ENCODE measurements around the gene ASTN2. TPM values are rescaled to one million over a fixed set of nuclear protein-coding genes. Genes with fewer than 3 reads are reported as not detected.

Gene ASTN2
- total RNA-seq, 1 experiment from 2014 or later, result 4.8 TPM

- no peak for TF ChIP-seq CTCF (IDR thresholded peaks at IDR 0.05 in 2 of 3, conservative IDR thresholded peaks at IDR 0.05 in 1 of 3; ENCODE audit: borderline replicate concordance in 1 of 3, insufficient read depth in 1 of 3, low read depth in 2 of 3, low read length in 2 of 3)
- no peak for TF ChIP-seq ZNF274 (IDR thresholded peaks at IDR 0.05; ENCODE audit: low read depth, low read length)
- no peak for TF ChIP-seq SIN3A (IDR thresholded peaks at IDR 0.05; ENCODE audit: low read depth)
- no peak for TF ChIP-seq EZH2 (IDR thresholded peaks at IDR 0.05)
Measured at GRCh38 chr9:116452634-116453033, 962.2 kb downstream of the ASTN2 start (continued).

DNA sequence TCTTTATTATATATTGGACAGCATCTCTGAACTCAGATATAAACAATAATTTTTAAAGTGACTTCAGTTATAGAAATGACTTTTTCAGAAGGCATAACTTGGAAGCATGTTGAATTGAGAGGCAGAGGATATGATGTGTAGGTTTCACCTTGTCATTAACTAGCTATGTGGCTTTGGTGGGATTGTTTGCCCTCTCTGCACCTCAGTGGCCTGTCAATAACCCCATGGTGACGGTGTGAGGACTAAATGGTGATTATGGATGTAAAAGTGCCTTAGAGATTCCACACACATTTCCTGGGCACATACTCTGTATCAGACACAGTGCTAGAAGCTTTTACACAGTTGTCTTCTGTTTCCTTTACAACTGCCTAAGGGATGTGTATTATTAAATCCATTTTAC, 962.6 kb downstream of the ASTN2 start:
- Histone ChIP-seq H3K4me3 (replicated peaks in 1 of 2; ENCODE audit: low read depth in 1 of 2, low read length in 2 of 2) (no peak overlapping the region), H3K27me3 (ENCODE audit: insufficient read depth, low read length) (no peaks in the 10 kb centered on the region), H3K4me1 (ENCODE audit: control insufficient read depth in 1 of 2, insufficient read depth in 2 of 2, low read length in 2 of 2) (no peaks in the 10 kb centered on the region), H3K9ac (ENCODE audit: low read length) (no peak overlapping the region), H2AFZ (ENCODE audit: low read depth, low read length, poor library complexity, severe bottlenecking) (no peak overlapping the region), H3K9me3 (ENCODE audit: control insufficient read depth in 1 of 2, insufficient read depth in 1 of 2, low read depth in 1 of 2, low read length in 2 of 2) (peaks cover 0 to 5% of the 10 kb centered on the region in 2 experiments; a peak in 2 of 4 replicates), H3K4me2 (ENCODE audit: low read length) (no peak overlapping the region), H3K79me2 (ENCODE audit: insufficient read depth, low read length) (no peaks in the 10 kb centered on the region), H3K27ac (ENCODE audit: low read depth, low read length) (no peak overlapping the region), H4K20me1 (ENCODE audit: insufficient read depth) (no peaks in the 10 kb centered on the region), H3K36me3 (ENCODE audit: control insufficient read depth in 1 of 2, insufficient read depth in 2 of 2, low read length in 2 of 2) (no peaks in the 10 kb centered on the region), H3K9me2 (ENCODE audit: insufficient read depth) (no peaks in the 10 kb centered on the region)
- BruUV-seq (replicated peaks), result no TSS peak
- no peak for DNase-seq (ENCODE audit: low read depth, low spot score)
- ChIA-PET POLR2A (no interaction called here), RAD21 (ENCODE audit: low non-redundant PET in 1 of 2, low total read pairs in 2 of 2, uncharacterized antibody in 2 of 2, unreplicated experiment in 2 of 2) (no interaction called here), CTCF (no interaction called here)
- TF ChIP-seq MAX (IDR thresholded peaks at IDR 0.05) (no peak), RAD21 (IDR thresholded peaks at IDR 0.05; ENCODE audit: low read depth) (no peak), ZFX (IDR thresholded peaks at IDR 0.05) (no peak), FOSL1 (IDR thresholded peaks at IDR 0.05; ENCODE audit: low read depth) (no peak), POLR2AphosphoS5 (IDR thresholded peaks at IDR 0.05; ENCODE audit: low read depth, low read length) (no peak), SP1 (IDR thresholded peaks at IDR 0.05; ENCODE audit: low read depth) (no peak), YY1 (IDR thresholded peaks at IDR 0.05; ENCODE audit: extremely low read depth, insufficient replicate concordance, low read depth, low read length) (no peak), EZH2 (IDR thresholded peaks at IDR 0.05) (no peak)
- TF ChIP-seq, protein P1, sequence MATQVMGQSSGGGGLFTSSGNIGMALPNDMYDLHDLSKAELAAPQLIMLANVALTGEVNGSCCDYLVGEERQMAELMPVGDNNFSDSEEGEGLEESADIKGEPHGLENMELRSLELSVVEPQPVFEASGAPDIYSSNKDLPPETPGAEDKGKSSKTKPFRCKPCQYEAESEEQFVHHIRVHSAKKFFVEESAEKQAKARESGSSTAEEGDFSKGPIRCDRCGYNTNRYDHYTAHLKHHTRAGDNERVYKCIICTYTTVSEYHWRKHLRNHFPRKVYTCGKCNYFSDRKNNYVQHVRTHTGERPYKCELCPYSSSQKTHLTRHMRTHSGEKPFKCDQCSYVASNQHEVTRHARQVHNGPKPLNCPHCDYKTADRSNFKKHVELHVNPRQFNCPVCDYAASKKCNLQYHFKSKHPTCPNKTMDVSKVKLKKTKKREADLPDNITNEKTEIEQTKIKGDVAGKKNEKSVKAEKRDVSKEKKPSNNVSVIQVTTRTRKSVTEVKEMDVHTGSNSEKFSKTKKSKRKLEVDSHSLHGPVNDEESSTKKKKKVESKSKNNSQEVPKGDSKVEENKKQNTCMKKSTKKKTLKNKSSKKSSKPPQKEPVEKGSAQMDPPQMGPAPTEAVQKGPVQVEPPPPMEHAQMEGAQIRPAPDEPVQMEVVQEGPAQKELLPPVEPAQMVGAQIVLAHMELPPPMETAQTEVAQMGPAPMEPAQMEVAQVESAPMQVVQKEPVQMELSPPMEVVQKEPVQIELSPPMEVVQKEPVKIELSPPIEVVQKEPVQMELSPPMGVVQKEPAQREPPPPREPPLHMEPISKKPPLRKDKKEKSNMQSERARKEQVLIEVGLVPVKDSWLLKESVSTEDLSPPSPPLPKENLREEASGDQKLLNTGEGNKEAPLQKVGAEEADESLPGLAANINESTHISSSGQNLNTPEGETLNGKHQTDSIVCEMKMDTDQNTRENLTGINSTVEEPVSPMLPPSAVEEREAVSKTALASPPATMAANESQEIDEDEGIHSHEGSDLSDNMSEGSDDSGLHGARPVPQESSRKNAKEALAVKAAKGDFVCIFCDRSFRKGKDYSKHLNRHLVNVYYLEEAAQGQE (IDR thresholded peaks at IDR 0.05; ENCODE audit: low read depth), result no peak
- intact Hi-C loops (cut with micrococcal nuclease), result no loop called here
- ATAC-seq, result no peak
